MM.1S (cell line): Measurements from ENCODE around the gene CACNA1H.

Experiments
- DNase-seq: peaks from one replicate; pipeline ENCODE4 v3.0.0-alpha.2; 2015
- H2AFZ ChIP-seq: fragments of 300-600 bp; sonication (generic); 2 replicates; pipeline ENCODE4 v1.6.0; 2016; ENCODE audit warnings: antibody characterized with exemption, low read length
- H3F3A ChIP-seq: fragments of 300-600 bp; sonication (generic); 2 replicates; pipeline ENCODE4 v1.6.1; 2016; ENCODE audit warnings: mild to moderate bottlenecking, antibody characterized with exemption, low read length, moderate library complexity, mixed read lengths; ENCODE audit not compliant: insufficient read depth
- H3K27ac ChIP-seq: fragments of 300-600 bp; sonication (generic); 2 replicates; pipeline ENCODE4 v1.5.1; 2016; ENCODE audit warnings: mild to moderate bottlenecking, low read length
- H3K27me3 ChIP-seq: fragments of 300-600 bp; sonication (generic); replicated peaks from 2 replicates; pipeline ENCODE4 v1.6.0; 2016; ENCODE audit warnings: low read length; ENCODE audit not compliant: insufficient read depth
- H3K36me3 ChIP-seq: fragments of 300-600 bp; sonication (generic); replicated peaks from 2 replicates; pipeline ENCODE4 v1.6.1; 2016; ENCODE audit warnings: mild to moderate bottlenecking, low read length, mixed read lengths; ENCODE audit not compliant: insufficient read depth
- H3K4me1 ChIP-seq: fragments of 300-600 bp; sonication (generic); 2 replicates; pipeline ENCODE4 v1.6.1; 2016; ENCODE audit warnings: low read length, mixed read lengths
- H3K4me2 ChIP-seq: fragments of 300-600 bp; sonication (generic); 2 replicates; pipeline ENCODE4 v1.6.0; 2016; ENCODE audit warnings: low read depth, low read length
- H3K4me3 ChIP-seq: fragments of 300-600 bp; sonication (generic); 2 replicates; pipeline ENCODE4 v1.5.1; 2016; ENCODE audit warnings: low read length, mixed read lengths
- H3K79me2 ChIP-seq: fragments of 300-600 bp; sonication (generic); 2 replicates; pipeline ENCODE4 v1.6.1; 2016; ENCODE audit warnings: mixed run types, low read length, mixed read lengths
- H3K9ac ChIP-seq: fragments of 300-600 bp; sonication (generic); 2 replicates; pipeline ENCODE4 v1.6.1; 2016; ENCODE audit warnings: low read length, mixed read lengths
- H3K9me2 ChIP-seq: fragments of 300-600 bp; sonication (generic); replicated peaks from 2 replicates; pipeline ENCODE4 v1.6.1; 2016; ENCODE audit warnings: mild to moderate bottlenecking, low read length, mixed read lengths; ENCODE audit not compliant: insufficient read depth
- H3K9me3 ChIP-seq: fragments of 300-600 bp; sonication (generic); replicated peaks from 2 replicates; pipeline ENCODE4 v1.6.1; 2016; ENCODE audit warnings: mild to moderate bottlenecking, low read length, mixed read lengths; ENCODE audit not compliant: insufficient read depth
- H4K20me1 ChIP-seq: fragments of 300-600 bp; sonication (generic); 2 replicates; pipeline ENCODE4 v1.6.1; 2016; ENCODE audit warnings: mild to moderate bottlenecking, low read length, moderate library complexity, mixed read lengths; ENCODE audit not compliant: insufficient read depth
- EZH2 ChIP-seq: fragments of 300-600 bp; sonication (generic); optimal IDR thresholded peaks from 2 replicates; pipeline ENCODE3; 2017; ENCODE audit warnings: low read depth, mild to moderate bottlenecking, antibody characterized with exemption, low read length, mixed read lengths
- EZH2phosphoT487 ChIP-seq: fragments of 300-600 bp; sonication (generic); IDR thresholded peaks from 2 replicates; pipeline ENCODE4 v1.6.1; 2018; ENCODE audit warnings: antibody characterized with exemption, low read length
- TF ChIP-seq, protein P1 (sequence below): fragments of 300-600 bp; sonication (generic); IDR thresholded peaks from 2 replicates; pipeline ENCODE4 v1.5.1; 2016; ENCODE audit warnings: antibody characterized with exemption, low read length, mixed read lengths

Gene CACNA1H

DNA sequence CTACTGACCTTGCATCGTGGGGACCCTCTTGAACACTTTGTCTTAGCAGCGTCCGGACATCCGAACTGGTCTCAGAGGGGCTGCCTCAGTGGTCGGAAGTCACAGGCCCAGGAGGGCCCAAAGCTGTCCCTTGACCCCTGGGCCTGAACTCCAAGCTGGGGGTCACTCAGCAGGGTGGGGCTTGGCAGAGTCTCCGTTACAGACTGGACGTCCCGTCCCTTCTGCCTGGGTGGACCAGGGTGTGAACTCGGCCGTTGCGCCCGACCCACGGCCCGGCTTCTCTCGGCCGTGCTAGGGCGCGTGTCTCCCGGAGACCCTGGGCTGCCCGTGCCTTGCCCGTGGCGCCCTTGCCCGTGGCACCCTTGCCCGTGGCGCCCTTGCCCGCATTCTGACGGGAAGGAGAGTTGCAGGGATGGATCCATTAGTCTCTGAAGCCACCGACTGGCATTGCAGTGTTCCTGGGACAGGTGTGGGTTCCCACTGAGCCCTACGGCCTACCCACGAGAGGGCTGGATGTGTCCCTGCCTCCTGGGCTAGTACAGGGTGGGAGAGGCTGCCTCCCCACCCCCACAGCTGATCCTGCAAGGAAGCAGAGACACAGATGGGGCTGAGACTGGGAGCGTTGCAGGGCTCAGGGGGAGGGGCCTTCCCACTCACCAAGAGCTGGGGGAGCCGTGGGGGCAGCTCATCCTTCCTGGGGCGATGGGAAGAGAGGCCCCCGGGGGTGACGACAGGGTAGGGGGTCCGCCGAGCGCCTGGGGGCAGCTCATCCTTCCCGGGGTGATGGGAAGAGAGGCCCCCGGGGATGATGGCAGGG is 4.9 kb downstream of the CACNA1H start:
- TF ChIP-seq EZH2phosphoT487 (no peak), EZH2 (no peak)
- TF ChIP-seq, protein P1, sequence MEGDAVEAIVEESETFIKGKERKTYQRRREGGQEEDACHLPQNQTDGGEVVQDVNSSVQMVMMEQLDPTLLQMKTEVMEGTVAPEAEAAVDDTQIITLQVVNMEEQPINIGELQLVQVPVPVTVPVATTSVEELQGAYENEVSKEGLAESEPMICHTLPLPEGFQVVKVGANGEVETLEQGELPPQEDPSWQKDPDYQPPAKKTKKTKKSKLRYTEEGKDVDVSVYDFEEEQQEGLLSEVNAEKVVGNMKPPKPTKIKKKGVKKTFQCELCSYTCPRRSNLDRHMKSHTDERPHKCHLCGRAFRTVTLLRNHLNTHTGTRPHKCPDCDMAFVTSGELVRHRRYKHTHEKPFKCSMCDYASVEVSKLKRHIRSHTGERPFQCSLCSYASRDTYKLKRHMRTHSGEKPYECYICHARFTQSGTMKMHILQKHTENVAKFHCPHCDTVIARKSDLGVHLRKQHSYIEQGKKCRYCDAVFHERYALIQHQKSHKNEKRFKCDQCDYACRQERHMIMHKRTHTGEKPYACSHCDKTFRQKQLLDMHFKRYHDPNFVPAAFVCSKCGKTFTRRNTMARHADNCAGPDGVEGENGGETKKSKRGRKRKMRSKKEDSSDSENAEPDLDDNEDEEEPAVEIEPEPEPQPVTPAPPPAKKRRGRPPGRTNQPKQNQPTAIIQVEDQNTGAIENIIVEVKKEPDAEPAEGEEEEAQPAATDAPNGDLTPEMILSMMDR: no peak
- Histone ChIP-seq H2AFZ (no peak overlapping the region), H3K27ac (no peak overlapping the region), H3K27me3 (peaks cover 86% of the 10 kb centered on the region), H3K79me2 (no peaks in the 10 kb centered on the region), H3K9me2 (no peaks in the 10 kb centered on the region), H4K20me1 (no peaks in the 10 kb centered on the region), H3K9ac (no peak overlapping the region), H3K4me3 (no peak overlapping the region), H3K4me2 (no peak overlapping the region), H3K36me3 (no peaks in the 10 kb centered on the region), H3F3A (no peaks in the 10 kb centered on the region), H3K9me3 (no peaks in the 10 kb centered on the region), H3K4me1 (no peaks in the 10 kb centered on the region)
- DNase-seq: no peak

DNA sequence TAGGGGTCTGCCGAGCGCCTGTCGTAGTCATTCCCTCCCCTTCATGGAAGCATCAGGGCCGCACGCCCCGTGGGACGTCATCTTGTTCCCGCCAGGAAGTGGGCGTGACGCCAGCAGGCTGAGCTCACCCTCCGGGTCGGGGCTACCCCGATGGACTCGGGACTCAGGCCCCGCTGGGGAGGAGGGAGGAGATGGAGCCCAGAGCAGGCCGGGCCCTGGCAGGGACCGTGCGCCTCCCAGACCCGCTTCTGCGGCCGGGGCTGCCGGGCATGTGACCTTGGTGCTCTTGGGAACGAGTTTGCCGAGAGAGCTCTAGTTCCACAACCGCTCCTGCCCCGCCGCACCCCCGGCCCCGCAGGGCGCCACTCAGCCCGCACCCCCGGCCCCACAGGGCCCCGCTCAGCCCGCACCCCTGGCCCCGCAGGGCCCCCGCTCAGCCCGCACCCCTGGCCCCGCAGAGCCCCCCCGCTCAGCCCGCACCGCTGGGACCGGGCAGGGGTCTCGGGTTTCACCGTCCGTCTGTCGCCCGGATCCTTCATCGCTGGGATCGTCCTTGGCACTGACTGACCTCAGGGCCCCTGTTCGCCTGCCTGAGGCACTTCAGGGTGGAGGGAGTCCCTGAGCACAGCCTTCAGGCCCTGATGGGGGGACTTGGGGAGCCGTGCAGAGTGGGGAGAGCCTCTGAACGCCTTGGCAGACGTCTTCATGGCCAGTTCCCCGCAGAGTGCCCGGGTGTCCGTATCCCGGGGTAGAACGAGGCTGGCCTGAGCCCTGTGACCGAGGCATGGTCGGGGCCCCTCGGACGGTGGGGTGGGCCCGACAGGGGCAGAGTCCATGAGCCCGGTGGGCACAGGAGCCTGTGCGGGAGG is 5.8 kb downstream of the CACNA1H start:
- Histone ChIP-seq H3K36me3 (no peaks in the 10 kb centered on the region), H3F3A (no peaks in the 10 kb centered on the region), H3K9ac (no peak overlapping the region), H2AFZ (no peak overlapping the region), H3K4me3 (no peak overlapping the region), H3K79me2 (no peaks in the 10 kb centered on the region), H3K27ac (no peak overlapping the region), H3K9me3 (no peaks in the 10 kb centered on the region), H3K4me2 (no peak overlapping the region), H4K20me1 (no peaks in the 10 kb centered on the region), H3K27me3 (peaks cover 94% of the 10 kb centered on the region), H3K9me2 (no peaks in the 10 kb centered on the region), H3K4me1 (no peaks in the 10 kb centered on the region)
- TF ChIP-seq EZH2phosphoT487 (no peak), EZH2 (no peak)
- TF ChIP-seq, protein P1: no peak
- DNase-seq: no peak

DNA sequence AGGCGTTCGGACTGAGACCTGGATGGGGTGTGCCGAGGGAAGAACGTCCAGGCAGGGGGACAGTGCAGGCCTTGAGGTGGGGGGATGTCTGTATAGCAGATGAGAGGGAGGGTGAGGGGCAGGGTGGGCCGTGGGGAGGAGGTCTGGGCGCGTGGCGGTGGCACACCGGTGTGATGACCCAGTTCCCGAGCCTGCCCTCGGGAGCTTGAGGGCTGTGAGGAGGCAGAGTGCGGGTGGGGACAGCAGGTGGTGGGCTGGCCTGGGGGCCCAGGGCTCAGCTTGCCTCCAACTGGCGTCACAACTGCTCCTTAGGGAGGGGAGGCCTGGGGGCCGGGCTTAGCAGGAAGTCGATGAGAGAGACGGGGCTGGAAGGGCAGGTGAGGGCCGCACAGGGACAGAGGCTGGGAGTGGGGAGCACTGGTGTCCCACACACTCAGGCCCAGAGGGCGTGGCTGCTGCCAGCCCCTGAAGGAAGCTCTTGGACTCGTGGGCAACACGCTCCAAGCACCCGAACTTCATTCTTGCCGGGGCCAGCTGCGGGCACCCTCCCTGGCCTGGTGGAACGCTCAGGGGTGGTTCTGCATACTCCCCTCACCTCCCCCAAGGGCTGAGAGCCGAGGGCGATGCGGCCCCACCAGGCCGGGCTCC is 6.5 kb downstream of the CACNA1H start:
- no peak overlapping the region for H3K9ac ChIP-seq
- no peak for TF ChIP-seq EZH2
- TF ChIP-seq, protein P1: no peak
- no peak for TF ChIP-seq EZH2phosphoT487
- H2AFZ ChIP-seq: no peak overlapping the region
- no peak overlapping the region for H3K27ac ChIP-seq
- no peak overlapping the region for H3K4me2 ChIP-seq
- peaks cover 98% of the 10 kb centered on the region for H3K27me3 ChIP-seq
- H3K9me3 ChIP-seq: no peaks in the 10 kb centered on the region
- no peaks in the 10 kb centered on the region for H3K4me1 ChIP-seq
- H4K20me1 ChIP-seq: no peaks in the 10 kb centered on the region
- no peaks in the 10 kb centered on the region for H3F3A ChIP-seq
- H3K9me2 ChIP-seq: no peaks in the 10 kb centered on the region
- no peak for DNase-seq
- H3K36me3 ChIP-seq: no peaks in the 10 kb centered on the region
- H3K4me3 ChIP-seq: no peak overlapping the region
- no peaks in the 10 kb centered on the region for H3K79me2 ChIP-seq
